GF-D8 (cell line): ENCODE data around the gene PROM1.
A peak's percentile ranks its signal among the peaks of the same experiment; 100 is the strongest.

Source experiments
- DNase-seq: peaks from one replicate; lab custom pipeline; 2025; lab: John Stamatoyannopoulos, UW

The PROM1 gene

GRCh38 chr4:16083241-16084191 lies at the start of gene PROM1:
TSS of gene PROM1 (minus strand) at chr4:16084023. CDS start at chr4:16075906, 8,117 bp downstream.
- DNase-seq: no peak

- no peak for DNase-seq
Observed at GRCh38 chr4:16133406-16133805, 49.6 kb upstream of the PROM1 start.

GRCh38 chr4:16131293-16131692 lies 47.5 kb upstream of the PROM1 start:
- DNase-seq: no peak

GRCh38 chr4:16129336-16129735 lies 45.5 kb upstream of the PROM1 start:
- no peak for DNase-seq

- DNase-seq: no peak
Observed at GRCh38 chr4:16126714-16127113, 42.9 kb upstream of the PROM1 start.

GRCh38 chr4:16125571-16126445 lies 42.0 kb upstream of the PROM1 start:
- no peak for DNase-seq

GRCh38 chr4:16124232-16124631 lies 40.4 kb upstream of the PROM1 start:
- DNase-seq: no peak

- no peak for DNase-seq
Observed at GRCh38 chr4:16123356-16124084, 39.7 kb upstream of the PROM1 start.

GRCh38 chr4:16122784-16123183 lies 39.0 kb upstream of the PROM1 start:
- peak; percentile 65 for DNase-seq

GRCh38 chr4:16122308-16122711 lies 38.5 kb upstream of the PROM1 start:
- peak; percentile 70 for DNase-seq

- DNase-seq: no peak
Observed at GRCh38 chr4:16120720-16121119, 36.9 kb upstream of the PROM1 start.

- no peak for DNase-seq
Observed at GRCh38 chr4:16119981-16120380, 36.2 kb upstream of the PROM1 start.

GRCh38 chr4:16118090-16118489 lies 34.3 kb upstream of the PROM1 start:
- DNase-seq: no peak

- DNase-seq: no peak
Observed at GRCh38 chr4:16117164-16117563, 33.3 kb upstream of the PROM1 start.

- no peak for DNase-seq
Observed at GRCh38 chr4:16116493-16116990, 32.7 kb upstream of the PROM1 start.

GRCh38 chr4:16116019-16116418 lies 32.2 kb upstream of the PROM1 start:
- DNase-seq: no peak

GRCh38 chr4:16114546-16114945 lies 30.7 kb upstream of the PROM1 start:
- no peak for DNase-seq

- no peak for DNase-seq
Observed at GRCh38 chr4:16113741-16114140, 29.9 kb upstream of the PROM1 start.

- no peak for DNase-seq
Observed at GRCh38 chr4:16111533-16111932, 27.7 kb upstream of the PROM1 start.

GRCh38 chr4:16110661-16111290 lies 27.0 kb upstream of the PROM1 start:
- DNase-seq: no peak

- DNase-seq: no peak
Observed at GRCh38 chr4:16110199-16110598, 26.4 kb upstream of the PROM1 start.
